ENCODE data around the gene PAK4. TPM values are rescaled to one million over a fixed set of nuclear protein-coding genes. Genes with fewer than 3 reads are reported as not detected.

PAK4 gene
- total and polyA plus RNA-seq, 2 of the 13 experiments (the other 11 are each of a cell fraction or from before 2014, with no cell fraction given): 9.5 to 17.8 TPM

GRCh38 chr19:39145180-39145953 lies 19.8 kb downstream of the PAK4 start (continued):
- TF ChIP-seq ZXDC (CRISPR knock-in tag; IDR thresholded peaks at IDR 0.05) (no peak), ZNF430 (CRISPR knock-in tag; IDR thresholded peaks at IDR 0.05) (no peak), ZNF569 (CRISPR knock-in tag; IDR thresholded peaks at IDR 0.05; ENCODE audit: borderline replicate concordance) (no peak), GABPA (IDR thresholded peaks at IDR 0.05; ENCODE audit: low read depth, low read length) (no peak), GABPA (CRISPR knock-in tag; IDR thresholded peaks at IDR 0.05; ENCODE audit: low read depth) (0 out of 2 replicates have a peak, but pooled peaks have one; percentile 27), ZFX (CRISPR knock-in tag; IDR thresholded peaks at IDR 0.05; ENCODE audit: low read depth) (peak; percentile 94), BCLAF1 (IDR thresholded peaks at IDR 0.05) (no peak), SYNCRIP (IDR thresholded peaks at IDR 0.05; ENCODE audit: insufficient read depth, low read depth, low read length) (no peak), ZNF205 (CRISPR knock-in tag; IDR thresholded peaks at IDR 0.05) (no peak), ZNF83 (CRISPR knock-in tag; IDR thresholded peaks at IDR 0.05; ENCODE audit: borderline replicate concordance) (no peak), GATA4 (IDR thresholded peaks at IDR 0.05; ENCODE audit: borderline replicate concordance, low read depth) (0 out of 2 replicates have a peak, but pooled peaks have one; percentile 5), LCORL (IDR thresholded peaks at IDR 0.05) (no peak), LCORL (CRISPR knock-in tag; IDR thresholded peaks at IDR 0.05) (peak; percentile 77), DMAP1 (CRISPR knock-in tag; IDR thresholded peaks at IDR 0.05) (peak; percentile 57; the same call in 1 of the 2 replicates), ZNF766 (CRISPR knock-in tag; IDR thresholded peaks at IDR 0.05; ENCODE audit: borderline replicate concordance) (no peak), CC2D1A (CRISPR knock-in tag; IDR thresholded peaks at IDR 0.05) (no peak), ZNF775 (CRISPR knock-in tag; IDR thresholded peaks at IDR 0.05; ENCODE audit: borderline replicate concordance) (no peak), MLLT10 (CRISPR knock-in tag; IDR thresholded peaks at IDR 0.05) (no peak), KAT2B (IDR thresholded peaks at IDR 0.05; ENCODE audit: borderline replicate concordance, low read depth, low read length) (no peak), ZNF687 (CRISPR knock-in tag; IDR thresholded peaks at IDR 0.05) (peak; percentile 91)

All from HepG2 (cell line).